NCI-H146 treated with DMSO at 0.1 percent for 48 hours (cell line): Measurements from ENCODE around the gene OTUD7B.
A peak's percentile ranks its signal among the peaks of the same experiment; 100 is the strongest.
"Not testable (repeated sequence)": the region's sequence is repeated elsewhere in the genome, so short reads cannot be mapped to it uniquely, and the experiment has no call there.

ENCODE experiments used
- DNase-seq: peaks from one replicate; lab custom pipeline; 2025; ENCODE audit not compliant: unreplicated experiment; lab: John Stamatoyannopoulos, UW

The OTUD7B gene

GRCh38 chr1:150010393-150011115 lies at the start of gene OTUD7B:
TSS of gene OTUD7B (minus strand) at chr1:150010726. CDS start at chr1:149977510, 33,216 bp downstream.
- DNase-seq: peak; percentile 36

GRCh38 chr1:150060260-150060659 lies 49.7 kb upstream of the OTUD7B start:
- DNase-seq: no peak

GRCh38 chr1:150056407-150056806 lies 45.9 kb upstream of the OTUD7B start:
- no peak for DNase-seq

GRCh38 chr1:150055507-150055906 lies 45.0 kb upstream of the OTUD7B start:
- DNase-seq: not testable (repeated sequence)

GRCh38 chr1:150053926-150054325 lies 43.4 kb upstream of the OTUD7B start:
- no peak for DNase-seq

- not testable (repeated sequence) for DNase-seq
Measured at GRCh38 chr1:150051905-150052412, 41.4 kb upstream of the OTUD7B start.

- DNase-seq: no peak
Measured at GRCh38 chr1:150051089-150051373, 40.5 kb upstream of the OTUD7B start.

GRCh38 chr1:150049926-150050325 lies 39.4 kb upstream of the OTUD7B start:
- DNase-seq: no peak

- DNase-seq: no peak
Measured at GRCh38 chr1:150034336-150034735, 23.8 kb upstream of the OTUD7B start.

GRCh38 chr1:150028322-150028721 lies 17.8 kb upstream of the OTUD7B start:
- no peak for DNase-seq

GRCh38 chr1:150024156-150024555 lies 13.6 kb upstream of the OTUD7B start:
- no peak for DNase-seq

GRCh38 chr1:150022357-150022756 lies 11.8 kb upstream of the OTUD7B start:
- DNase-seq: no peak

GRCh38 chr1:150021191-150021694 lies 10.7 kb upstream of the OTUD7B start:
- no peak for DNase-seq

GRCh38 chr1:150020711-150021110 lies 10.2 kb upstream of the OTUD7B start:
- no peak for DNase-seq

- no peak for DNase-seq
Measured at GRCh38 chr1:150018165-150018564, 7.6 kb upstream of the OTUD7B start.

GRCh38 chr1:150017206-150017750 lies 6.8 kb upstream of the OTUD7B start:
- DNase-seq: no peak

- DNase-seq: no peak
Measured at GRCh38 chr1:150015651-150016131, 5.2 kb upstream of the OTUD7B start.

GRCh38 chr1:150012611-150013010 lies 2.1 kb upstream of the OTUD7B start:
- DNase-seq: no peak

- DNase-seq: peak; percentile 18
Measured at GRCh38 chr1:150009604-150010392, 728 bp downstream of the OTUD7B start.

- peak; percentile 99 for DNase-seq
Measured at GRCh38 chr1:150008699-150009098, 1.8 kb downstream of the OTUD7B start.

GRCh38 chr1:150006881-150007421 lies 3.6 kb downstream of the OTUD7B start:
- no peak for DNase-seq
